Activated CD4-positive, alpha-beta T cell treated with anti-CD3 and anti-CD28 coated beads for 1 hour (primary cell): Measurements from ENCODE around the gene CRTC2.
A peak's percentile ranks its signal among the peaks of the same experiment; 100 is the strongest.
"Not testable (repeated sequence)": the region's sequence is repeated elsewhere in the genome, so short reads cannot be mapped to it uniquely, and the experiment has no call there.

ENCODE experiments used
- DNase-seq: peaks from one replicate; pipeline ENCODE4 v3.0.0-alpha.2; 2020

The CRTC2 gene

GRCh38 chr1:153958111-153958960 lies at the start of gene CRTC2:
Gene CRTC2, minus strand, starts transcription at chr1:153958612. Its CDS starts 115 bp downstream, at chr1:153958497.
- peak; percentile 94 for DNase-seq

GRCh38 chr1:154006136-154006535 lies 47.7 kb upstream of the CRTC2 start:
- DNase-seq: no peak

- DNase-seq: no peak
These were observed 42.0 kb upstream of the CRTC2 start for GRCh38 chr1:154000420-154000819.

- not testable (repeated sequence) for DNase-seq
These were observed 38.5 kb upstream of the CRTC2 start for GRCh38 chr1:153996882-153997281.

- DNase-seq: no peak
These were observed 37.2 kb upstream of the CRTC2 start for GRCh38 chr1:153995640-153996039.

- DNase-seq: no peak
These were observed 36.8 kb upstream of the CRTC2 start for GRCh38 chr1:153995202-153995601.

GRCh38 chr1:153991806-153992205 lies 33.4 kb upstream of the CRTC2 start:
- DNase-seq: no peak

GRCh38 chr1:153991151-153991630 lies 32.8 kb upstream of the CRTC2 start:
- DNase-seq: no peak

- DNase-seq: peak; percentile 82
These were observed 32.2 kb upstream of the CRTC2 start, which contains the start of gene RPS27 for GRCh38 chr1:153990468-153991150. Gene RPS27, plus strand, starts transcription at chr1:153990762. Its CDS starts 35 bp downstream, at chr1:153990797.

- DNase-seq: no peak
These were observed 29.2 kb upstream of the CRTC2 start for GRCh38 chr1:153987621-153988020.

GRCh38 chr1:153985941-153986761 lies 27.7 kb upstream of the CRTC2 start, which contains the start of gene RAB13:
Gene RAB13, minus strand, starts transcription at chr1:153986339. Its CDS starts 103 bp downstream, at chr1:153986236.
- no peak for DNase-seq

GRCh38 chr1:153985341-153985912 lies 27.0 kb upstream of the CRTC2 start:
- DNase-seq: no peak

GRCh38 chr1:153984123-153984894 lies 25.9 kb upstream of the CRTC2 start:
- DNase-seq: no peak

- not testable (repeated sequence) for DNase-seq
These were observed 23.3 kb upstream of the CRTC2 start for GRCh38 chr1:153981735-153982134.

- DNase-seq: not testable (repeated sequence)
These were observed 20.7 kb upstream of the CRTC2 start for GRCh38 chr1:153979091-153979490.

GRCh38 chr1:153978274-153978909 lies 20.0 kb upstream of the CRTC2 start:
- no peak for DNase-seq

GRCh38 chr1:153977250-153978240 lies 19.1 kb upstream of the CRTC2 start, which contains the start of gene JTB:
Gene JTB, minus strand, starts transcription at chr1:153977674. Its CDS starts 422 bp downstream, at chr1:153977252.
- DNase-seq: peak; percentile 74

- no peak for DNase-seq
These were observed 18.4 kb upstream of the CRTC2 start for GRCh38 chr1:153976819-153977249.

- DNase-seq: no peak
These were observed 15.1 kb upstream of the CRTC2 start for GRCh38 chr1:153973525-153973924.

GRCh38 chr1:153973071-153973470 lies 14.7 kb upstream of the CRTC2 start:
- no peak for DNase-seq
